Measurements from ENCODE around the gene TIMM23B.
"Not testable (repeated sequence)": the region's sequence is repeated elsewhere in the genome, so short reads cannot be mapped to it uniquely, and the experiment has no call there.

GRCh38 chr10:49952006-49952405, 10.2 kb downstream of the TIMM23B start:
- not testable (repeated sequence) for TF ChIP-seq CTCF (conservative IDR thresholded peaks at IDR 0.05); ZFX (IDR thresholded peaks at IDR 0.05)

Data from C4-2B (cell line).